Mesenchymal stem cell (in vitro differentiated cells and primary cell): ENCODE data around the gene CMTM4.

Source experiments
- DNase-seq: peaks from one replicate; pipeline ENCODE4 v3.0.0-alpha.2; 2013
- H2AFZ ChIP-seq: one replicate; pipeline ENCODE4 v1.6.1; 2013; ENCODE audit warnings: low read depth, mild to moderate bottlenecking, control low read depth, inconsistent platforms, low read length, moderate library complexity
- H2AK5ac ChIP-seq: 2 replicates; pipeline ENCODE4 v1.6.1; 2013; ENCODE audit warnings: low read length, moderate library complexity, mild to moderate bottlenecking, inconsistent platforms; ENCODE audit not compliant: severe bottlenecking
- H2BK120ac ChIP-seq: one replicate; pipeline ENCODE4 v1.6.1; 2013; ENCODE audit warnings: low read depth, mild to moderate bottlenecking, inconsistent platforms, low read length, moderate library complexity
- H2BK12ac ChIP-seq, 2 experiments: one replicate each; pipeline ENCODE4 v1.6.1; 2013; ENCODE audit warnings: inconsistent platforms in 2 of 2, low read length in 2 of 2, mild to moderate bottlenecking in 2 of 2, moderate library complexity in 2 of 2, control low read depth in 1 of 2
- H2BK15ac ChIP-seq: one replicate; pipeline ENCODE4 v1.6.1; 2013; ENCODE audit warnings: mild to moderate bottlenecking, low read depth, inconsistent platforms; ENCODE audit not compliant: poor library complexity, severe bottlenecking
- H2BK5ac ChIP-seq: 2 replicates; pipeline ENCODE4 v1.6.1; 2013; ENCODE audit warnings: low read depth, mild to moderate bottlenecking, low read length, control low read depth, inconsistent platforms; ENCODE audit not compliant: poor library complexity, severe bottlenecking
- H3K14ac ChIP-seq, 2 experiments: one replicate each; pipeline ENCODE4 v1.6.1; 2013; ENCODE audit warnings: inconsistent platforms in 2 of 2, low read length in 2 of 2, control low read depth in 1 of 2, mild to moderate bottlenecking in 1 of 2, moderate library complexity in 1 of 2
- H3K18ac ChIP-seq, 2 experiments: one replicate each; pipeline ENCODE4 v1.6.1; 2013; ENCODE audit warnings: inconsistent platforms in 2 of 2, low read length in 2 of 2, control low read depth in 1 of 2, low read depth in 1 of 2, mild to moderate bottlenecking in 1 of 2
- H3K23ac ChIP-seq, 2 experiments: one replicate each; pipeline ENCODE4 v1.6.1; 2013; ENCODE audit warnings: inconsistent platforms in 2 of 2, low read length in 2 of 2, mild to moderate bottlenecking in 2 of 2, moderate library complexity in 2 of 2, control low read depth in 1 of 2
- H3K27ac ChIP-seq: 2 replicates; pipeline ENCODE4 v1.5.1; 2013; ENCODE audit warnings: mild to moderate bottlenecking, moderate library complexity, low read length, control low read depth, inconsistent platforms; ENCODE audit not compliant: poor library complexity, severe bottlenecking
- H3K27me3 ChIP-seq, 2 experiments: 2 replicates each; pipeline versions ENCODE4 v1.6.1 to v1.7.0; 2013; ENCODE audit warnings: low read length in 2 of 2, mild to moderate bottlenecking in 2 of 2, moderate library complexity in 2 of 2, control low read depth in 1 of 2, inconsistent platforms in 1 of 2; ENCODE audit not compliant: control insufficient read depth in 1 of 2, insufficient read depth in 1 of 2
- H3K36me3 ChIP-seq, 2 experiments: 2 replicates each; pipeline versions ENCODE4 v1.6.1 to v1.7.0; 2013; ENCODE audit warnings: low read length in 2 of 2, control low read depth in 1 of 2, inconsistent platforms in 1 of 2, low read depth in 1 of 2, mild to moderate bottlenecking in 1 of 2; ENCODE audit not compliant: insufficient read depth in 2 of 2, control insufficient read depth in 1 of 2
- H3K4ac ChIP-seq, 2 experiments: one replicate each; pipeline ENCODE4 v1.6.1; 2013; ENCODE audit warnings: inconsistent platforms in 2 of 2, low read length in 2 of 2, mild to moderate bottlenecking in 2 of 2, moderate library complexity in 2 of 2, control low read depth in 1 of 2, low read depth in 1 of 2
- H3K4me1 ChIP-seq: 2 replicates; pipeline ENCODE4 v1.6.1; 2013; ENCODE audit warnings: low read depth, low read length, control low read depth; ENCODE audit not compliant: control insufficient read depth, insufficient read depth
- H3K4me2 ChIP-seq: 2 replicates; pipeline ENCODE4 v1.6.1; 2013; ENCODE audit warnings: low read length, mild to moderate bottlenecking, inconsistent platforms; ENCODE audit not compliant: poor library complexity, severe bottlenecking
- H3K4me3 ChIP-seq, 2 experiments: 2 replicates each; pipeline versions ENCODE4 v1.5.1 to v1.7.0; 2013; ENCODE audit warnings: low read length in 2 of 2, mild to moderate bottlenecking in 2 of 2, control low read depth in 1 of 2, low read depth in 1 of 2; ENCODE audit not compliant: insufficient read depth in 1 of 2
- H3K79me1 ChIP-seq: replicated peaks from 2 replicates; pipeline ENCODE4 v1.6.1; 2013; ENCODE audit warnings: mild to moderate bottlenecking, control low read depth, low read length, inconsistent platforms; ENCODE audit not compliant: poor library complexity, severe bottlenecking
- H3K9ac ChIP-seq: 2 replicates; pipeline ENCODE4 v1.7.0; 2013; ENCODE audit warnings: mild to moderate bottlenecking, low read length, moderate library complexity
- H3K9me3 ChIP-seq: 2 replicates; pipeline ENCODE4 v1.7.0; 2013; ENCODE audit warnings: mild to moderate bottlenecking, low read length; ENCODE audit not compliant: control insufficient read depth
- H4K8ac ChIP-seq: one replicate; pipeline ENCODE4 v1.6.1; 2013; ENCODE audit warnings: inconsistent platforms, mild to moderate bottlenecking, low read length, moderate library complexity
- H4K91ac ChIP-seq: one replicate; pipeline ENCODE4 v1.6.1; 2013; ENCODE audit warnings: mild to moderate bottlenecking, low read length, inconsistent platforms
- WGBS: methylation state at CpG from one replicate; pipeline ENCODE4 v1.1.7; 2013; ENCODE audit warnings: mixed read lengths; 5-methylcytosine and 5-hydroxymethylcytosine counted together

Gene CMTM4

DNA sequence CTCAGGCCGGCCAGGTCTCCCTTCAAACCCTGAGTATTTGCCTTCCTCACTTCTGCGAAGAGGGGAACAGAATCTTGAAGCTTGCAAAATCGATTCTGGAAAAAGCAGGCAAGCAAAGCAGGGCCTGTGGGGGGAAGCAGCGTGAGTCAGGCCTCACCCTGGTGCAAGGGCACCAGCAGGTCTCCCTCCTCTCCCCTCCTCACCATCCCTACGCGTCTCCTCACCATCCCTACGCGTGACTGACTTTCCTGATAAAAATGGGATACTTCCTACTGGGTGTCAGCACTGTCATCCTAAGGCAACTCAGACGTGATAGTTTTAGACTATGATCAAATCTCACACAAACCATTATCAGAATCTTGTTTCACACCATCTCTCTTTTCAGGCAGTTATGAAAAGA is 80.0 kb downstream of the CMTM4 start:
- H3K4me2 ChIP-seq = no peak overlapping the region
- H2BK15ac ChIP-seq = no peak overlapping the region
- H4K91ac ChIP-seq = no peak overlapping the region
- H2BK12ac ChIP-seq = peak overlapping the region in 1 of 2 experiments; percentile 3
- peak; percentile 31 for DNase-seq
- H2BK5ac ChIP-seq = no peak overlapping the region
- peak overlapping the region in 1 of 2 experiments; percentile 63 for H3K18ac ChIP-seq
- no peak overlapping the region for H3K23ac ChIP-seq
- peaks cover 6% of the 10 kb centered on the region for H3K79me1 ChIP-seq
- H2AFZ ChIP-seq = no peak overlapping the region
- WGBS = 74% methylated on average over 9 of the region's 9 CpGs
- no peaks in the 10 kb centered on the region for H3K9me3 ChIP-seq
- no peak overlapping the region for H4K8ac ChIP-seq
- no peak overlapping the region for H3K4me3 ChIP-seq
- H3K9ac ChIP-seq = no peak overlapping the region
- no peak overlapping the region for H3K4ac ChIP-seq
- peak overlapping the region; percentile 80 for H3K27ac ChIP-seq
- no peak overlapping the region for H2AK5ac ChIP-seq
- H3K27me3 ChIP-seq = no peaks in the 10 kb centered on the region
- peaks cover 35% of the 10 kb centered on the region for H3K4me1 ChIP-seq
- no peak overlapping the region for H3K14ac ChIP-seq
- H3K36me3 ChIP-seq = peaks cover 32 to 35% of the 10 kb centered on the region in 2 experiments
- no peak overlapping the region for H2BK120ac ChIP-seq

DNA sequence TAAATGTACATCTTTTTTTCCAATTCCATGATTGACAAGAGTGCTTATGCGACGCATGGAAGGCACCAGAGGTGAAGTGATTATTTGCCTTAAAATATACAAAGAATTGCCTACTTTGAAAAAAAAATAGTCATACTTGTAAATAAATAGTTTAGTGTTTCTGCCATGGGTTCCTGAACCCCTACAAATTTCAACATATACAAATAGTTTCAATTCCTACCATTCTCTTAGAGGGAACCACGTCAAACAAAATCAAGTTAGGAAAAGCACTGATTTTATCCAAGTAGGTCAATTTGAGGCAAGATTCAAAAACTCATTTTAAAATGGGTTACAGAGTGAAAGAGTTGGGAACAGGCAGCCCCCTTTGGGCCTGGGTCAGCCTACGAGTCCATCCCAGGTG is 80.4 kb downstream of the CMTM4 start:
- H4K8ac ChIP-seq = no peak overlapping the region
- H3K14ac ChIP-seq = no peak overlapping the region
- H2BK120ac ChIP-seq = no peak overlapping the region
- H3K79me1 ChIP-seq = peaks cover 4% of the 10 kb centered on the region
- H3K4me3 ChIP-seq = no peak overlapping the region
- H3K27ac ChIP-seq = peak overlapping the region; percentile 80
- no peaks in the 10 kb centered on the region for H3K27me3 ChIP-seq
- peak overlapping the region in 1 of 2 experiments; percentile 3 for H2BK12ac ChIP-seq
- no peak overlapping the region for H4K91ac ChIP-seq
- H2BK5ac ChIP-seq = no peak overlapping the region
- no peak overlapping the region for H3K4me2 ChIP-seq
- no peaks in the 10 kb centered on the region for H3K9me3 ChIP-seq
- no peak for DNase-seq
- H3K9ac ChIP-seq = no peak overlapping the region
- no peak overlapping the region for H2AK5ac ChIP-seq
- peaks cover 33 to 39% of the 10 kb centered on the region in 2 experiments for H3K36me3 ChIP-seq
- no peak overlapping the region for H3K4ac ChIP-seq
- 95% methylated on average over 2 of the region's 4 CpGs for WGBS
- H2AFZ ChIP-seq = no peak overlapping the region
- H3K4me1 ChIP-seq = peaks cover 34% of the 10 kb centered on the region
- H3K18ac ChIP-seq = peak overlapping the region in 1 of 2 experiments; percentile 63
- no peak overlapping the region for H3K23ac ChIP-seq
- no peak overlapping the region for H2BK15ac ChIP-seq

DNA sequence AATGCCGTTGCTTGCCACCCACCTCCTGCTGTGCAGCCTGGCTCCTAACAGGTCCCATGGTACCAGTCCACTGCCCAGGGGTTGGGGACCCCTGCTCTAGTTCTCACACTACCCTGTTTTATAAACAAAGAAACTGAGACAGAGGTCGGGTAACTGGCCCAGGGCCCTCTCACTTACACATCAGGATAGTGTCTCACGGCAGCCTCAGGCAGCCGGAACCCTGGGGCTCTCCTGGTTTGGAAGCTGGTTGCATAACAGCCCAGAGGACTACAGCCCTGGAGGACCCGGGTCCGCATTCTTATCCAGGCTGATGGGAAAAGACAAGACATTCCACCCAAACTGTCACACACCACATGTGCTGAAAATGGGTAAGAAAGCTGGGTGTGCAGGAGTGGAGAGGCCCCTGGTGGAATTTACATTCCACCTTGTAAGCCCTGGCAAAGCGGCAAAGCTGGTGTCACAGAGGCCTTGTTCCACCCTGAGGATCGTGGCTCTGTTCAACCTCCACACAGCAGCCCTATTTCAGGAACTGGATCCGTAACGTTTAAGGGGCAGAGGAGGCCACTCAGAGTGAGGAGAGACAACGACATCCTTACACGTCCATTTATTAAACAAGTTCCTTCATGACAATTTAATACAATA is 82.3 kb downstream of the CMTM4 start:
- Histone ChIP-seq H3K9me3 (no peaks in the 10 kb centered on the region), H2AK5ac (no peak overlapping the region)

DNA sequence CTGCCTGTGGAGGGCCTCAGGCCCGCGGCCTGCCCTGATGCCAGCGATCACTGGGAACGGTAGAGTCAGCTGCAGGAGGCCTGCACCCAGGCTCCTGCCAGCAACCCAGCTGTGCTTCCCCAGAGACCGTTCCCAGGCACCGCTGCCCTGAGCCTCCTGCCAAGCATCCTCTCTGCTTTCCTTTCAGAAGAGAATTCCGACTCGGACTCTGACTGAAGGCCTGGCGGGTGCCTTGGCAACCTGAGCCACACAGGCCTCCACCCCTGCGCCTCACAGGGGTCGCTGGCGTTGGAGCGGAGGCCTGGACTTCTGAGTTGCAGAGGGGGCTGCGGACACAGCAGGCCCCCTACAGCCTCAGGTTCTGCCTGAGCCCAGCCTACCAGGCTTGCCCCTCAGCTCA is 84.1 kb downstream of the CMTM4 start:
- H3K9ac ChIP-seq = no peak overlapping the region
- H3K27me3 ChIP-seq = no peaks in the 10 kb centered on the region
- no peak overlapping the region for H3K4ac ChIP-seq
- no peak for DNase-seq
- no peak overlapping the region for H2BK5ac ChIP-seq
- WGBS = 95% methylated on average over 14 of the region's 14 CpGs
- no peak overlapping the region for H3K14ac ChIP-seq
- no peak overlapping the region for H4K91ac ChIP-seq
- H3K4me3 ChIP-seq = no peak overlapping the region
- no peak overlapping the region for H2AFZ ChIP-seq
- no peak overlapping the region for H3K4me2 ChIP-seq
- no peak overlapping the region for H4K8ac ChIP-seq
- peaks cover 12% of the 10 kb centered on the region for H3K79me1 ChIP-seq
- peaks cover 63 to 64% of the 10 kb centered on the region in 2 experiments for H3K36me3 ChIP-seq
- peaks cover 42% of the 10 kb centered on the region for H3K4me1 ChIP-seq
- H3K9me3 ChIP-seq = no peaks in the 10 kb centered on the region
- no peak overlapping the region for H3K23ac ChIP-seq
- no peak overlapping the region for H2BK120ac ChIP-seq
- H2AK5ac ChIP-seq = no peak overlapping the region
- H2BK15ac ChIP-seq = no peak overlapping the region
- no peak overlapping the region for H2BK12ac ChIP-seq
- H3K18ac ChIP-seq = no peak overlapping the region
- no peak overlapping the region for H3K27ac ChIP-seq

More for the DNA sequence above, 82.3 kb downstream of the CMTM4 start:
- Histone ChIP-seq H3K4me1 (peaks cover 35% of the 10 kb centered on the region), H3K14ac (no peak overlapping the region), H3K23ac (no peak overlapping the region), H3K4ac (no peak overlapping the region), H3K4me3 (no peak overlapping the region), H3K4me2 (no peak overlapping the region), H2BK5ac (no peak overlapping the region), H2BK15ac (no peak overlapping the region), H2BK120ac (no peak overlapping the region), H3K36me3 (peaks cover 51 to 55% of the 10 kb centered on the region in 2 experiments), H2AFZ (no peak overlapping the region), H3K79me1 (peaks cover 12% of the 10 kb centered on the region), H3K9ac (no peak overlapping the region), H4K91ac (no peak overlapping the region), H4K8ac (no peak overlapping the region), H2BK12ac (no peak overlapping the region), H3K27me3 (no peaks in the 10 kb centered on the region), H3K27ac (peak overlapping the region; percentile 13), H3K18ac (no peak overlapping the region)
- WGBS = 92% methylated on average over 8 of the region's 12 CpGs
- DNase-seq = no peak
